Stimulated activated CD4-positive, alpha-beta T cell treated with anti-CD3 and anti-CD28 coated beads, Interleukin-4, amount 100 ng/mL, for 24 hours (primary cell): ENCODE results near the gene ASB14.

ENCODE experiments used
- DNase-seq: peaks from one replicate; pipeline ENCODE4 v3.0.0-alpha.2; 2020

Gene ASB14

GRCh38 chr3:57257678-57258077 is 34.8 kb downstream of the ASB14 start:
- no peak for DNase-seq

DNA sequence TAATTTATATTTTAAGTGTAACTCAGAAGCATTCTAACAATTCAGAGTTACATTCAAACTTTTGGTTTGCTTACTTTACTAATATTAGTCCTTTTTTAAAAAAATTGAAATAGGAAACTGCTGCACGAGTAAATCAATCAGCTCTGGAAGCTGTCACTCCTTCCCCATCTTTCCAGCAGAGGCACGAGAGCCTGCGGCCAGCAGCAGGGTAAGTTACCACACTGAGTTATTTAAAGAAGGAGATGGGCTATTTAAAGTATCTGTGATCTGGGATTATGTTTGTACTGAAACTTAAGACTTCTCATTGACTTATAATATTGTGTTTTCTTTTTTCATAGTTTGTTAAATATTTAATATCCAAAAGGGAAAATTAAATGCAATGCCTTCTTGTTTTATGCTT is 35.6 kb downstream of the ASB14 start:
- DNase-seq, result no peak

DNA sequence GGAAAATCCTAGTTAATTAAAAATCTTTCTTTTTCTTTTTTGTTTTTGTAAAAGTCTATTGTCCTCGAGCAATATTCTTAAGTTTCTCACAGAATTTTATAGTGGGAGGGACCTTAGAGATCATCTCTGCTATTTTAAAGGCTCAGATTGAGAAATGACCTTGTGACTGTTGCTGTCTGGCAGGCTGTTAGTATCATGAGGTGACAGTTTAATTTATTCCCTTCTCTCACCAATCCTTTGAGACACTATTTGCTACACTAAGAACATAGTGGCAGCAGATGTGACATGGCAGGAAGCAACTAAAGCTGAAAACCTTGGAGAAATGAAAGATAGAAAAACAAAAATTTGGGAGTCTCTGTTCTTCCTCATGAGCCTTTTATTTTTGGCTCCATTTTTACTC is 40.1 kb downstream of the ASB14 start:
- DNase-seq, result no peak

GRCh38 chr3:57244946-57245345 is 47.5 kb downstream of the ASB14 start:
- DNase-seq, result no peak

DNA sequence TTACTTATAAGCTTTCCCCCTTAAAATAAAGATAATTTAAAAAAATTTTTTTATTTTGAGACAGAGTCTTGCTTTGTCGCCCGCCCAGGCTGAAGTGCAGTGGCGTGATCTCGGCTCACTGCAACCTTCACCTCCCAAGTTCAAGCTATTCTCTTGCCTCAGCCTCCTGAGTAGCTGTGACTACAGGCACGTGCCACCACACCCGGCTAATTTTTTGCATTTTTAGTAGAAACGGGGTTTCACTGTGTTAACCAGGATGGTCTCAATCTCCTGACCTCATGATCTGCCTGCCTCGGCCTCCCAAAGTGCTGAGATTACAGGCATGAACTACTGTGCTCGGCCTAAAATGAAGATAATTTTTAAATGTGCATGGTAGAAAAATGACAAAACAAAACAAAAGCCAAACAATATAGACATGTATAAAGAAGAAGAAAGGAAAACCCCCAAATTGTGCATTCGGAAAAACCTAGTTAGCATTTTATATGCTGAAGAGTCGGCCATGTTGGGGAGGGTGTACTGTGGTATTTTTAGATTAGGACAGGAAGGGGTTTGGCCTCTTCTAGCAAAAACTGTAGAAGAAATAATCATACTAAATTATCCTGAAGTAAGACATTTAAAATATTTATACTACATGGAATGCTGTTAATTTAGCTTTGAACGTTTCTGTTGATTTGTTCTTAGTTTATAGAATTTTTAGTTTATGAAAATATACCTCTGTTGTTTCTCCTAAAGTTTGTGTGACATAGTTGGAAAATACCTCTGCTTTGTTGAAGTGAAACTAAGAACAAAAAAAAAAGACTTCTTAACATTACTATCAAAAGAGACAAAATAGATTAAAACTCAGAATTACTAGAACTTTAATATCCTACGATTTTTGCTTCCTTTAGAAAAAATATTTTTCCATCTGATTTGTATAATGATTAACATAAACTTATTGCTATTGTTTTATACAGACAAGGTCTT is 57.6 kb downstream of the ASB14 start:
- DNase-seq, result no peak

DNA sequence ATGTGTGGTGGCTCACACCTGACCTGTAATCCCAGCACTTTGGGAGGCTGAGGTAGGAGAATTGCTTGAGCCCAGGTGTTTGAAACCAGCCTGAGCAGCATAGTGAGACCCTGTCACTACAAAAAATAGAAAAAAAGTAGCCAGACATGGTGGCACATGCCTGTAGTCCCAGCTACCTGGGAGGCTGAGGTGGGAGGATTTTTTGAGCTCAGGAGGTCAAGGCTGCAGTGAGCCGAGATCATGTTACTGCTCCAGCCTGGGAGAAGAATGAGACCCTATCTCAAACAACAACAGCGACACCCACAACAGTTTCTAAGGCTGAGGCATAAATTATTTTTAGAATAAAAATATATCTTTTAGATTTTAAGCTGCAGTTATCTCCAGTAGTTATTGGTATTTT is 58.7 kb downstream of the ASB14 start:
- no peak for DNase-seq

DNA sequence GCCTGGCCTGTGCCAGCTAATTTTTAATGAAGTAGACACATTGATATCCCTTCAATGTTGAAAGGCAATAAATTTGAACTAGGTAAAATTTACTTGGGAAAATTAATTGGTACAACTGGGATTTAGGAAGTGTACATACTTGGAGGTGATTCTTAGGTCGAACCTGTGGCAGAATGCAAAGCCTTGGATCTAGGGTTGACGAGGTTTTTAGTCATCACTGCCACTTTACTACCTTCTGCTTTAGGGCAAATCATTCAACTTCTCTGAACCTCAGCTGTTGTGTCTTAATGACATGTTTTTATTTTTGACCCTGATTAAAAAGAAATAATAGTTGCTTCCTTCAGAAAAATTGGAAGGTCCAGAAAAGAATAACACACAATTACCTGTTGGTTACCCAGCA is 62.5 kb downstream of the ASB14 start:
- DNase-seq, result no peak

DNA sequence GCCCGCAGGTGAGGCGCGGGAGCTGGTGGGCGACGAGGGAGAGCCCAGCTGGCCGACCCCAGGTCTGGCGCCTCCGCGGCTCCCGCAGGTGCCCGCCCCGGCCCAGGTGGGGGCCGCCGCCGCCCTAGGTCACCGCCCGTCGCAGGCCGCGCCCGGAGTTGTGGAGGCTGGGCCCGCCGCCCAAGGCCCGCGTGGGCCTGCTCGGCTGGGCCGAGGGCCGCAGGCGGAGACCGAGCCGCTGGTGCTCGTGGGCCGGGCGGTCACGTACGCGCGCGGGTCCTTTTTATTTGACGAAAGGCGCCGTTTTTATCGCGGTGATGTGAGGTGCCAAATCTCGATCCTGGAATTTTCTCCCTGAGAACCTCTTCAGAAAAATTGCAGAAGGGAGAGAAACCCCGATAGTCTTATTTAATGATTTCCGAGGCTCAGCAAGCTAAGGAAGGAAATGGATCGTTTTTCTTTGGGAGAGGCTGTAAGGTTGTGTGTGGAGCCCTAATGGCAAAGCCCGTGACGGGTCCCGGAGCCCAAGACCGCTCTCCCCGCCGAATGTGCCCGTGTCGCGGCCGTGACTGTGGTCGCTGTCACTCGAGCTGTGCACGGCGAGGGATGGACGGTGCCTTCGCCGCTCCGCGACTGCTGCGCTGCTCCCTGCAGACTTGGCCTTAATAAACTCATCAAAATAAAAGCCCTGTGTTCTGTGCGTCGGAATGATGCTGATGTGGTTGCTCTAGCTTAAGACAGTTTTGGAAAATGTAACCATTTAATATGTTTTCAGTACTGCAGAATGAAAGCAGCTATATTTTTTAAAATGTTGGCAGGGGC is 64.3 kb downstream of the ASB14 start:
- DNase-seq, result peak; percentile 40

- DNase-seq, result peak; percentile 88
These were observed 65.1 kb downstream of the ASB14 start, which contains the start of gene APPL1 for GRCh38 chr3:57227204-57227929. Gene APPL1 (plus strand): TSS chr3:57227729. CDS start chr3:57227884, 155 bp downstream.

GRCh38 chr3:57226176-57226575 is 66.3 kb downstream of the ASB14 start:
- no peak for DNase-seq

DNA sequence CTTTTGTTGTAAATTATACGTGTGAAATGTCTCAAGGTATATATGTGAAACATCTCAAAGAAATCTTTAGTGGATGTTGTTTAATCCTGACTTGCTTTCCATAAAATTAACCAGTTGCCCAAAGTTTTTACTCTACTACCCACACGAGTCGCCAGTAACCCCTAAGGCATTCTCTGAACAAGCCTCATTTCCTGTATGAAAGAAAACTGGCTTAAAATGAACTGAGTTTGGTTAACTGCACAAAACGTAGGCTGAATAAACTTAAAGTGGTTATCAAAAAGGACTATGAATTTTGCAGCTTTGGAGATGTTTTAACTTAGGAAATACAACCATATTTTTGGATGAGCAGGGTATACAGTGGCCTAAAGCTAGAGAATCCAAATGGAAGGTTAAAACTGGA is 67.6 kb downstream of the ASB14 start:
- no peak for DNase-seq

GRCh38 chr3:57221883-57222282 is 70.6 kb downstream of the ASB14 start:
- DNase-seq, result no peak
